H9 (cell line): ENCODE measurements around the gene KCNK13. TPM values are rescaled to one million over a fixed set of nuclear protein-coding genes. Genes with fewer than 3 reads are reported as not detected.

Experiments
- DNase-seq: peaks from one replicate; pipeline ENCODE4 v3.0.0-alpha.2; 2017
- H2AFZ ChIP-seq: one replicate; pipeline ENCODE4 v1.6.1; 2013; ENCODE audit warnings: mild to moderate bottlenecking, low read length, control low read depth, moderate library complexity
- H2AK5ac ChIP-seq: 2 replicates; pipeline ENCODE4 v1.6.1; 2013; ENCODE audit warnings: low read length, control low read depth, mixed read lengths; ENCODE audit not compliant: insufficient read length
- H2BK120ac ChIP-seq: one replicate; pipeline ENCODE4 v1.6.1; 2013; ENCODE audit warnings: low read depth, mild to moderate bottlenecking, low read length, control low read depth, inconsistent platforms; ENCODE audit not compliant: poor library complexity, severe bottlenecking
- H2BK12ac ChIP-seq: 2 replicates; pipeline ENCODE4 v1.6.1; 2013; ENCODE audit warnings: low read length, control low read depth, mixed read lengths, low read depth; ENCODE audit not compliant: insufficient read length
- H2BK15ac ChIP-seq: 2 replicates; pipeline ENCODE4 v1.6.1; 2013; ENCODE audit warnings: low read depth, low read length, control low read depth
- H2BK20ac ChIP-seq: one replicate; pipeline ENCODE4 v1.6.1; 2013; ENCODE audit warnings: low read depth, mild to moderate bottlenecking, low read length, control low read depth, inconsistent platforms; ENCODE audit not compliant: poor library complexity, severe bottlenecking
- H2BK5ac ChIP-seq: 2 replicates; pipeline ENCODE4 v1.6.1; 2013; ENCODE audit warnings: low read length, control low read depth, mixed read lengths; ENCODE audit not compliant: insufficient read length
- H3K14ac ChIP-seq: 2 replicates; pipeline ENCODE4 v1.6.1; 2013; ENCODE audit warnings: low read length, control low read depth; ENCODE audit not compliant: insufficient read depth
- H3K18ac ChIP-seq: 2 replicates; pipeline ENCODE4 v1.6.1; 2013; ENCODE audit warnings: low read depth, mild to moderate bottlenecking, mixed read lengths, low read length, control low read depth; ENCODE audit not compliant: insufficient read length
- H3K23ac ChIP-seq: 2 replicates; pipeline ENCODE4 v1.6.1; 2013; ENCODE audit warnings: low read length, control low read depth, mixed read lengths, low read depth; ENCODE audit not compliant: insufficient read length
- H3K23me2 ChIP-seq: 2 replicates; pipeline ENCODE4 v1.6.1; 2013; ENCODE audit warnings: low read depth, mild to moderate bottlenecking, mixed read lengths, low read length, control low read depth; ENCODE audit not compliant: insufficient read length, poor library complexity, severe bottlenecking
- H3K27ac ChIP-seq: 2 replicates; pipeline ENCODE4 v1.5.1; 2013; ENCODE audit warnings: low read length, control low read depth, mixed read lengths, low read depth; ENCODE audit not compliant: insufficient read length
- H3K27me3 ChIP-seq: 2 replicates; pipeline ENCODE4 v1.6.1; 2013; ENCODE audit warnings: low read length, control low read depth, inconsistent platforms; ENCODE audit not compliant: insufficient read depth
- H3K4ac ChIP-seq: 2 replicates; pipeline ENCODE4 v1.6.1; 2013; ENCODE audit warnings: low read depth, mild to moderate bottlenecking, control low read depth, inconsistent platforms, low read length, moderate library complexity
- H3K4me1 ChIP-seq: 2 replicates; pipeline ENCODE4 v1.6.1; 2013; ENCODE audit warnings: low read length, control low read depth, inconsistent platforms; ENCODE audit not compliant: insufficient read depth
- H3K4me2 ChIP-seq: 2 replicates; pipeline ENCODE4 v1.6.1; 2013; ENCODE audit warnings: low read length, control low read depth, mixed read lengths; ENCODE audit not compliant: insufficient read length, insufficient read depth
- H3K56ac ChIP-seq: 2 replicates; pipeline ENCODE4 v1.6.1; 2013; ENCODE audit warnings: low read depth, mild to moderate bottlenecking, mixed read lengths, low read length, control low read depth; ENCODE audit not compliant: insufficient read length
- H3K79me1 ChIP-seq: 2 replicates; pipeline ENCODE4 v1.6.1; 2013; ENCODE audit warnings: low read depth, mild to moderate bottlenecking, moderate library complexity, low read length, control low read depth, inconsistent platforms; ENCODE audit not compliant: insufficient read depth, poor library complexity, severe bottlenecking
- H3K79me2 ChIP-seq: 2 replicates; pipeline ENCODE4 v1.6.1; 2013; ENCODE audit warnings: low read length, control low read depth, inconsistent platforms; ENCODE audit not compliant: insufficient read depth
- H3K9ac ChIP-seq: 2 replicates; pipeline ENCODE4 v1.6.1; 2013; ENCODE audit warnings: low read length, control low read depth, mixed read lengths; ENCODE audit not compliant: insufficient read length; ENCODE audit errors: extremely low read depth
- H3K9me3 ChIP-seq: one replicate; pipeline ENCODE4 v1.6.1; 2013; ENCODE audit warnings: low read depth, low read length, inconsistent platforms; ENCODE audit not compliant: control insufficient read depth
- H3T11ph ChIP-seq: one replicate; pipeline ENCODE4 v1.6.1; 2013; ENCODE audit warnings: mild to moderate bottlenecking, low read length, control low read depth, inconsistent platforms
- H4K20me1 ChIP-seq: one replicate; pipeline ENCODE4 v1.6.1; 2013; ENCODE audit not compliant: control insufficient read depth, insufficient read length, insufficient read depth
- H4K5ac ChIP-seq: 2 replicates; pipeline ENCODE4 v1.6.1; 2013; ENCODE audit warnings: low read depth, mild to moderate bottlenecking, mixed read lengths, low read length, control low read depth; ENCODE audit not compliant: insufficient read length
- H4K8ac ChIP-seq: replicated peaks from 2 replicates; pipeline ENCODE4 v1.6.1; 2013; ENCODE audit warnings: low read length, control low read depth, mixed read lengths, low read depth; ENCODE audit not compliant: insufficient read length
- H4K91ac ChIP-seq: 2 replicates; pipeline ENCODE4 v1.6.1; 2013; ENCODE audit warnings: low read depth, mild to moderate bottlenecking, moderate library complexity, mixed read lengths, low read length, control low read depth; ENCODE audit not compliant: insufficient read length
- H3K27ac Mint-ChIP-seq, 3 experiments: 2 replicates in 2 of 3; 3 replicates in 1 of 3; pipeline ENCODE4 v1.8.0; 2020 to 2021; ENCODE audit warnings: mixed read lengths in 3 of 3, mild to moderate bottlenecking in 1 of 3, moderate library complexity in 1 of 3
- H3K27me3 Mint-ChIP-seq: 2 replicates; pipeline ENCODE4 v1.8.0; 2021; ENCODE audit warnings: low read depth, mild to moderate bottlenecking, moderate library complexity, mixed read lengths
- H3K36me3 Mint-ChIP-seq, 3 experiments: 2 replicates in 2 of 3; 3 replicates in 1 of 3; pipeline ENCODE4 v1.8.0; 2020 to 2021; ENCODE audit warnings: low read depth in 3 of 3, mixed read lengths in 3 of 3; ENCODE audit not compliant: insufficient read depth in 1 of 3
- H3K4me1 Mint-ChIP-seq, 2 experiments: 2 replicates each; pipeline ENCODE4 v1.8.0; 2020; ENCODE audit warnings: mixed read lengths in 2 of 2
- H3K4me3 Mint-ChIP-seq, 2 experiments: 2 replicates in 1 of 2; 3 replicates in 1 of 2; pipeline ENCODE4 v1.8.0; 2020 to 2021; ENCODE audit warnings: mild to moderate bottlenecking in 2 of 2, mixed read lengths in 2 of 2, moderate library complexity in 1 of 2
- H3K9me3 Mint-ChIP-seq, 2 experiments: 2 replicates in 1 of 2; 3 replicates in 1 of 2; pipeline ENCODE4 v1.8.0; 2020; ENCODE audit warnings: mild to moderate bottlenecking in 2 of 2, mixed read lengths in 2 of 2, moderate library complexity in 1 of 2
- WGBS: extraction: QIAGEN DNeasy Blood & Tissue Kit; methylation state at CpG from one replicate; pipeline ENCODE4 v1.1.7; 2013; ENCODE audit warnings: missing lambda C conversion rate, low lambda C conversion rate, mixed read lengths; ENCODE audit not compliant: insufficient read length; ENCODE audit errors: extremely low coverage; 5-methylcytosine and 5-hydroxymethylcytosine counted together
- total RNA-seq: library from RNA; stranded (reverse); gene quantifications from 2 replicates; pipeline ENCODE4 v1.2.1, GENCODE V29; 2021
- TF ChIP-seq, protein P1 (sequence below): fragments of 200-600 bp; sonication (generic); conservative IDR thresholded peaks from 3 replicates; pipeline ENCODE4 v1.8.0; 2021; ENCODE audit warnings: antibody characterized with exemption, mild to moderate bottlenecking

The KCNK13 gene
- total RNA-seq, 1 experiment from 2014 or later, result 0.39 TPM

DNA sequence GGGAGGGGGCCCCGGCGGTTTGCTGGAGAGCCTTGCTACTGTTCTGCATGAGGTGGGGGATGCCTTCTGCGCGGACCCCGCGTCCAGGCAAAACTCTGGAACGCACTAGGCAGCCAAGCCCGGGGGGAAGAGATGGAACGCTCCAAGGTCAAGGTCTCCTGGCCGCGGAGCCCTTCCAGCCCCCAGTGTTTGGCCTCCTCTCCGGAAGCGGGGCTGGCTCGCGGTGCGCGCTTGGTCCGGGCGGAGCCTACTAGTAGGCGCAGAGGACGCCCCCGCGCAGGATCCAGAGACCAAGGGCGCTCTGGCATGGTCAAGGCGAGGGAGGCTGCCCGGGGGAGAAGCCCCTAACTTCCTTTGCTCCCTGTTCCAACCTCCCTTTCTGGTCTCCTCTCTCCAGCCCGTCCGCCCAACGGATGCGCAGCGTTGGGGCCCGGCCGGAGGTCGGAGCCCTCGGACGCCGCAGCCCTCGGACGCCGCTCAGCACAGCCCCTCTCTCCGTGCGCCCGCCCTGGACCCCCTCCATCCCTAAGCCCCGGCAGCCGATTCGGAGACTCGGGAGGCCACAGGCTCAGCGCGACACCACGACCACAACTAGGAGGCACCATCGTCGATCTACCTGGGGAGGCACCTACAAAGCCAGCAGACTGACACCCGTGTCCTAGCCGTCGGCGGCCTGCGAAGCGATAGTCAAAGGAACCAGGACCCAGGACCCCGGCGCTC, 669 bp upstream of the KCNK13 start:
- no peak overlapping the region for H3K23ac ChIP-seq
- H2AFZ ChIP-seq, result no peak overlapping the region
- H4K91ac ChIP-seq, result no peak overlapping the region
- TF ChIP-seq, protein P1, sequence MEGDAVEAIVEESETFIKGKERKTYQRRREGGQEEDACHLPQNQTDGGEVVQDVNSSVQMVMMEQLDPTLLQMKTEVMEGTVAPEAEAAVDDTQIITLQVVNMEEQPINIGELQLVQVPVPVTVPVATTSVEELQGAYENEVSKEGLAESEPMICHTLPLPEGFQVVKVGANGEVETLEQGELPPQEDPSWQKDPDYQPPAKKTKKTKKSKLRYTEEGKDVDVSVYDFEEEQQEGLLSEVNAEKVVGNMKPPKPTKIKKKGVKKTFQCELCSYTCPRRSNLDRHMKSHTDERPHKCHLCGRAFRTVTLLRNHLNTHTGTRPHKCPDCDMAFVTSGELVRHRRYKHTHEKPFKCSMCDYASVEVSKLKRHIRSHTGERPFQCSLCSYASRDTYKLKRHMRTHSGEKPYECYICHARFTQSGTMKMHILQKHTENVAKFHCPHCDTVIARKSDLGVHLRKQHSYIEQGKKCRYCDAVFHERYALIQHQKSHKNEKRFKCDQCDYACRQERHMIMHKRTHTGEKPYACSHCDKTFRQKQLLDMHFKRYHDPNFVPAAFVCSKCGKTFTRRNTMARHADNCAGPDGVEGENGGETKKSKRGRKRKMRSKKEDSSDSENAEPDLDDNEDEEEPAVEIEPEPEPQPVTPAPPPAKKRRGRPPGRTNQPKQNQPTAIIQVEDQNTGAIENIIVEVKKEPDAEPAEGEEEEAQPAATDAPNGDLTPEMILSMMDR, result no peak
- H3K4me2 ChIP-seq, result peak overlapping the region; percentile 78
- H3K56ac ChIP-seq, result no peak overlapping the region
- no peak overlapping the region for H4K5ac ChIP-seq
- no peak overlapping the region for H3T11ph ChIP-seq
- no peak overlapping the region for H2BK20ac ChIP-seq
- no peaks in the 10 kb centered on the region for H3K79me2 ChIP-seq
- H2BK15ac ChIP-seq, result no peak overlapping the region; the same call in 1 of the 2 replicates
- WGBS, result no CpG with 5 or more reads among the region's 60 CpGs
- peaks cover 3% of the 10 kb centered on the region; the same call in 1 of the 2 replicates for H3K4me1 ChIP-seq
- H3K4ac ChIP-seq, result no peak overlapping the region
- H4K20me1 ChIP-seq, result no peaks in the 10 kb centered on the region
- peaks cover 37% of the 10 kb centered on the region; the same call in 1 of the 2 replicates for H3K27me3 ChIP-seq
- Mint-ChIP-seq H3K9me3 (peaks cover 2 to 5% of the 10 kb centered on the region in 2 experiments; a peak in 3 of 5 replicates), H3K4me1 (peaks cover 25 to 40% of the 10 kb centered on the region in 2 experiments), H3K4me3 (peak overlapping the region; percentile 72 to 92), H3K27ac (no peak overlapping the region), H3K36me3 (peaks cover 0 to 2% (median 0%) of the 10 kb centered on the region in 3 experiments; a peak in 2 of 7 replicates), H3K27me3 (peaks cover 90% of the 10 kb centered on the region)
- H3K79me1 ChIP-seq, result no peaks in the 10 kb centered on the region
- H3K18ac ChIP-seq, result no peak overlapping the region
- H2BK5ac ChIP-seq, result no peak overlapping the region
- H3K27ac ChIP-seq, result no peak overlapping the region
- no peak overlapping the region for H4K8ac ChIP-seq
- H2AK5ac ChIP-seq, result no peak overlapping the region
- H2BK120ac ChIP-seq, result no peak overlapping the region
- H2BK12ac ChIP-seq, result no peak overlapping the region
- no peak overlapping the region for H3K9ac ChIP-seq
- H3K14ac ChIP-seq, result no peak overlapping the region
- peaks cover 25% of the 10 kb centered on the region for H3K23me2 ChIP-seq
- no peaks in the 10 kb centered on the region for H3K9me3 ChIP-seq
- DNase-seq, result peak; percentile 52
